ENCODE measurements around the gene PCED1A. TPM values are rescaled to one million over a fixed set of nuclear protein-coding genes. Genes with fewer than 3 reads are reported as not detected.

Gene PCED1A
- polyA plus RNA-seq, 1 experiment, result 17.5 TPM

DNA sequence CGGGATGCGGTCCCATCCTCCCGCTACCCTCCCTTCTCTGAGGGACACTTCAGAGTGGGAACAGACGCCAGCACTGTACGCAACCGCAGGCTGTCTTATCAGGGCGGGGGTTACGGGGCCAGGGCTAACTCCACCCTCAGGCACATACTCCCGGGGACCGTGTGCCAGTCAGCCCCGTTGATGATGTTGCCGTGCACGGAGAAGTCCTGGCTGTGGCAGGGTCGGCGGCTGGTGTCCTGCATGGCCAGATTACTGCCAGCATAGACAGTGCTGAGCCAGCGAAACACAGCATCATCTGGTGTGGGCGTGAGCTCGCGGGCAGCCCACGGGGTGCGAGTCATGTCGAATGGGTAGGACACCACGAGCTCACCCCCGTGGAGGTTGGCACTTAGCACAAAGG lies 45.0 kb downstream of the PCED1A start:
- H3K27ac ChIP-seq (ENCODE audit: low read depth, low read length), result no peak overlapping the region
- DNase-seq (ENCODE audit: low read depth, low spot score), result no peak
- CTCF ChIA-PET, result no interaction called here
- TF ChIP-seq, protein P1, sequence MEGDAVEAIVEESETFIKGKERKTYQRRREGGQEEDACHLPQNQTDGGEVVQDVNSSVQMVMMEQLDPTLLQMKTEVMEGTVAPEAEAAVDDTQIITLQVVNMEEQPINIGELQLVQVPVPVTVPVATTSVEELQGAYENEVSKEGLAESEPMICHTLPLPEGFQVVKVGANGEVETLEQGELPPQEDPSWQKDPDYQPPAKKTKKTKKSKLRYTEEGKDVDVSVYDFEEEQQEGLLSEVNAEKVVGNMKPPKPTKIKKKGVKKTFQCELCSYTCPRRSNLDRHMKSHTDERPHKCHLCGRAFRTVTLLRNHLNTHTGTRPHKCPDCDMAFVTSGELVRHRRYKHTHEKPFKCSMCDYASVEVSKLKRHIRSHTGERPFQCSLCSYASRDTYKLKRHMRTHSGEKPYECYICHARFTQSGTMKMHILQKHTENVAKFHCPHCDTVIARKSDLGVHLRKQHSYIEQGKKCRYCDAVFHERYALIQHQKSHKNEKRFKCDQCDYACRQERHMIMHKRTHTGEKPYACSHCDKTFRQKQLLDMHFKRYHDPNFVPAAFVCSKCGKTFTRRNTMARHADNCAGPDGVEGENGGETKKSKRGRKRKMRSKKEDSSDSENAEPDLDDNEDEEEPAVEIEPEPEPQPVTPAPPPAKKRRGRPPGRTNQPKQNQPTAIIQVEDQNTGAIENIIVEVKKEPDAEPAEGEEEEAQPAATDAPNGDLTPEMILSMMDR (IDR thresholded peaks at IDR 0.05; ENCODE audit: low read depth, low read length), result no peak
- POLR2A ChIA-PET, result interaction anchor here (0.5 kb wide), 1 partner anchor 14 kb away, joined by 5 read pairs; no protein-coding TSS in a partner anchor
- H3K27me3 ChIP-seq (ENCODE audit: control insufficient read depth, insufficient read depth, low read length), result peaks cover 23% of the 10 kb centered on the region
- H3K4me3 ChIP-seq (ENCODE audit: low read depth, low read length), result no peak overlapping the region
- no peaks in the 10 kb centered on the region for H3K9me3 ChIP-seq (ENCODE audit: control insufficient read depth, insufficient read depth, low read length)

DNA sequence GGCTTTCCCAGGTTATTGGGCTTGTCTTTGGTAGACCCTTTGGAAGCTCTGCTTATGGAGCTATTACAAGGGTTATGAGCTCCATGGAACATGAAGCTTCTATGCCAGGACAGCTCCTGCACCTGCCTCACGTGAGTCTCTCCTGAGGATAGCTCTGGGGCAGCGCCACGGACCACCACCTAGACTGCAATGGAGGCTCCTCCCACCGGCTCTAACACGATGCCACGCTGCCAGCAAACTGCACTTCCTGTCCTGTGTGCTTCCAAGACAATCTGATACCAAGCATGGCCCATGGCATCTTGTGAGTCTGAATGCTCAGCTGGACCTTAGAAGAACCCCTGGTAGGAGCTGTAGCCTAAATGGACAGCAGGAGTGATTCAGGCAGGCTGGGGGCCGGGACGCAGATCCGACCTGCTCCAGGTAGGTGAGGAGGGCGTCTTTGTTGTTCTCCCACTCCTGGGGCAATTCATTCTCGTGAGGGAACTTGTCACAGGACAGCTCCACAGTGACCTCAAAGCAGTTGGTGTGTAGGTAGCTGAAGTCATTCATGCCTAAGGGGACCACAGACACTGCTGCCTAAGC lies 45.5 kb downstream of the PCED1A start:
- Histone ChIP-seq H3K27me3 (ENCODE audit: control insufficient read depth, insufficient read depth, low read length) (peaks cover 23% of the 10 kb centered on the region), H3K4me3 (ENCODE audit: low read depth, low read length) (no peak overlapping the region), H3K27ac (ENCODE audit: low read depth, low read length) (no peak overlapping the region), H3K9me3 (ENCODE audit: control insufficient read depth, insufficient read depth, low read length) (no peaks in the 10 kb centered on the region)
- TF ChIP-seq, protein P1 (IDR thresholded peaks at IDR 0.05; ENCODE audit: low read depth, low read length), result no peak
- DNase-seq (ENCODE audit: low read depth, low spot score), result no peak
- CTCF ChIA-PET, result no interaction called here
- POLR2A ChIA-PET, result interaction anchor here (0.5 to 0.6 kb wide), 2 partner anchors 15 to 17 kb away, joined by 3 to 5 read pairs; no protein-coding TSS in a partner anchor

DNA sequence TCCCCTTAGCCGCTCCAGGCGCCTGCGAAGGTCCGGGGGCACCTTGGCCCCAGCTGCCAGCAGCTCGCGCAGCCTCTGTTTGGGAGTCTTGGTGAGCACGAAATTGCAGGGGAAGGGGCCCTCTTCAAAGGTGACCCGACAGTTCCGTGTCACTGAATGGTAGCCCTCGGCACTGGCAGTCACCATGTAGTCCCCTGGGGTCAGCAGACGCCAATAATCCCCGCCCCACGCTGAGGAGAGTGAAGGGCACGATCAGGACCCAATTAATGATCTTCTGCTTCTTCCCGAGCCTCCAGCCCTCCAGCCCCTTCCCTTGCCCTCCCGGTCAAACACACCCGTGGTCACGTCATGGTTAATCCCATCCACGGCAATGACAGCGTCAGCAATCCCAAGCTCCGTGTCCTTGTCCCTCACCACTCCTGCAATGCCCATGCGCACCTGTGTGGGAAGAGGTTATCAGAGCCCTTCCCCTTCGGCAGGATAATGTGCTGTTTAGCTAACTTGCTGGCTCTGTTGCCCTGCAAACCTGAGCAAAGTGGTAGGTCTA lies 46.2 kb downstream of the PCED1A start:
- ChIA-PET CTCF (no interaction called here), POLR2A (interaction anchor here (0.5 to 0.6 kb wide), 2 partner anchors 18 to 91 kb away, joined by 3 read pairs; no protein-coding TSS in a partner anchor)
- no peaks in the 10 kb centered on the region for H3K9me3 ChIP-seq (ENCODE audit: control insufficient read depth, insufficient read depth, low read length)
- peaks cover 21% of the 10 kb centered on the region for H3K27me3 ChIP-seq (ENCODE audit: control insufficient read depth, insufficient read depth, low read length)
- H3K27ac ChIP-seq (ENCODE audit: low read depth, low read length), result no peak overlapping the region
- TF ChIP-seq, protein P1 (IDR thresholded peaks at IDR 0.05; ENCODE audit: low read depth, low read length), result no peak
- no peak for DNase-seq (ENCODE audit: low read depth, low spot score)
- no peak overlapping the region for H3K4me3 ChIP-seq (ENCODE audit: low read depth, low read length)

DNA sequence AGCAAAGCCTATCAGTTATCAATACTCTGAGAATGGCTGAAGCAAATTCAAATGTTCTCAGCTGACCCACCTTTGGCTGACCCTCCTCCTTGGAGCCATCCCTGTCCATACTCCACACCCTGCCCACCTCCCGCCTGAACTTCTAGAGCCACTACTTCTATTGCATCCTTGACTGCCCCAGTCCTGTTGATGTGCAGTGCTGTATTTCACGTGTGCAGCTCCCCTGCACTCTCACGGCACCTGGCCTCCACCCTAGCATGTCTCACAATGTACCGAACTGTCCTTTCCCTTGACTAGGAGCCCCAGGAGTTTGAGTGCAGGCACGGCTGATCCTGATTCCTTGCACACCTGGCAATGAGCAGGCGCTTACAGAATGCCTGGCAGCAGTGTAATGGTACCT lies 47.0 kb downstream of the PCED1A start:
- ChIA-PET POLR2A (no interaction called here), CTCF (no interaction called here)
- no peak for DNase-seq (ENCODE audit: low read depth, low spot score)
- Histone ChIP-seq H3K9me3 (ENCODE audit: control insufficient read depth, insufficient read depth, low read length) (no peaks in the 10 kb centered on the region), H3K4me3 (ENCODE audit: low read depth, low read length) (no peak overlapping the region), H3K27me3 (ENCODE audit: control insufficient read depth, insufficient read depth, low read length) (peaks cover 16% of the 10 kb centered on the region), H3K27ac (ENCODE audit: low read depth, low read length) (no peak overlapping the region)
- TF ChIP-seq, protein P1 (IDR thresholded peaks at IDR 0.05; ENCODE audit: low read depth, low read length), result no peak

Other genes starting within 250 kb of the PCED1A start
- 126 and 142 TPM in 2 replicates for gene NOP56, start 188.0 kb downstream of the PCED1A start, polyA plus RNA-seq (2011; rRNA removed)
- gene IDH3B, start 176.4 kb downstream of the PCED1A start, polyA plus RNA-seq (2011; rRNA removed), result 113 and 116 TPM in 2 replicates
- 0.60 and 0.98 TPM in 2 replicates for gene EBF4, start 147.9 kb downstream of the PCED1A start, polyA plus RNA-seq (2011; rRNA removed)
- 9.0 and 12.9 TPM in 2 replicates for gene CPXM1, start 40.0 kb downstream of the PCED1A start, polyA plus RNA-seq (2011; rRNA removed)
- gene C20orf141, start 25.7 kb downstream of the PCED1A start, polyA plus RNA-seq (2011; rRNA removed), result not detected in 2 replicates
- not detected in 2 replicates for gene TMEM239, start 24.3 kb downstream of the PCED1A start, polyA plus RNA-seq (2011; rRNA removed)
- 33.5 and 36.7 TPM in 2 replicates for gene VPS16, start 90 bp upstream of the PCED1A start, polyA plus RNA-seq (2011; rRNA removed)
- gene PTPRA, start 32.8 kb upstream of the PCED1A start, polyA plus RNA-seq (2011; rRNA removed), result 68.0 and 87.4 TPM in 2 replicates
- not detected in 2 replicates for gene GNRH2, start 203.0 kb upstream of the PCED1A start, polyA plus RNA-seq (2011; rRNA removed)
- gene MRPS26, start 205.4 kb upstream of the PCED1A start, polyA plus RNA-seq (2011; rRNA removed), result 22.8 and 27.2 TPM in 2 replicates
- not detected in 2 replicates for gene OXT, start 231.0 kb upstream of the PCED1A start, polyA plus RNA-seq (2011; rRNA removed)
- not detected in 2 replicates for gene AVP, start 244.1 kb upstream of the PCED1A start, polyA plus RNA-seq (2011; rRNA removed)

Data from AG04450 (cell line).